Neural cell (in vitro differentiated cells): ENCODE data around the gene CMTM7. TPM values are rescaled to one million over a fixed set of nuclear protein-coding genes. Genes with fewer than 3 reads are reported as not detected.
"Not testable (repeated sequence)": the region's sequence is repeated elsewhere in the genome, so short reads cannot be mapped to it uniquely, and the experiment has no call there.

ENCODE experiments used
- H2AFZ ChIP-seq: fragments of 200-600, 300-800 bp; sonication (generic), shearing (Covaris generic); 2 replicates; pipeline ENCODE4 v1.6.0; 2014; ENCODE audit warnings: low read depth, mild to moderate bottlenecking, antibody characterized with exemption, low read length, moderate library complexity
- H3F3A ChIP-seq: fragments of 200-600 bp; shearing (Covaris generic); 2 replicates; pipeline ENCODE4 v1.6.1; 2016; ENCODE audit warnings: mild to moderate bottlenecking, moderate library complexity, mixed read lengths, antibody characterized with exemption, low read length; ENCODE audit not compliant: insufficient read depth, poor library complexity, severe bottlenecking
- H3K27ac ChIP-seq: fragments of 200-600, 300-800 bp; sonication (generic), shearing (Covaris generic); 2 replicates; pipeline ENCODE4 v1.5.1; 2014; ENCODE audit warnings: mild to moderate bottlenecking, low read length, moderate library complexity
- H3K27me3 ChIP-seq: fragments of 300-800, 200-600 bp; sonication (generic), shearing (Covaris generic); 2 replicates; pipeline ENCODE4 v1.6.0; 2014; ENCODE audit warnings: mild to moderate bottlenecking, low read depth, low read length, moderate library complexity; ENCODE audit not compliant: insufficient read depth
- H3K36me3 ChIP-seq: fragments of 300-800, 200-600 bp; sonication (generic), shearing (Covaris generic); 2 replicates; pipeline ENCODE4 v1.5.1; 2014; ENCODE audit warnings: mild to moderate bottlenecking, antibody characterized with exemption, low read length, moderate library complexity; ENCODE audit not compliant: insufficient read depth
- H3K4me2 ChIP-seq: fragments of 300-800, 200-600 bp; sonication (generic), shearing (Covaris generic); 2 replicates; pipeline ENCODE4 v1.6.0; 2014; ENCODE audit warnings: mild to moderate bottlenecking, low read length
- H3K4me3 ChIP-seq: fragments of 300-800, 200-600 bp; sonication (generic), shearing (Covaris generic); 2 replicates; pipeline ENCODE4 v1.5.1; 2014; ENCODE audit warnings: mild to moderate bottlenecking, low read length, moderate library complexity
- H3K79me2 ChIP-seq: fragments of 200-600 bp; shearing (Covaris generic); replicated peaks from 2 replicates; pipeline ENCODE4 v1.6.0; 2014; ENCODE audit warnings: mild to moderate bottlenecking, low read length, moderate library complexity; ENCODE audit not compliant: insufficient read depth
- H3K9ac ChIP-seq: fragments of 300-800, 200-600 bp; sonication (generic), shearing (Covaris generic); 2 replicates; pipeline ENCODE4 v1.6.1; 2016; ENCODE audit warnings: mild to moderate bottlenecking, low read length, mixed read lengths
- H3K9me2 ChIP-seq: fragments of 200-600 bp; shearing (Covaris generic); 2 replicates; pipeline ENCODE4 v1.6.1; 2016; ENCODE audit warnings: mild to moderate bottlenecking, low read length, mixed read lengths; ENCODE audit not compliant: insufficient read depth
- H3K9me3 ChIP-seq: fragments of 200-600, 300-800 bp; sonication (generic), shearing (Covaris generic); 2 replicates; pipeline ENCODE4 v1.6.1; 2016; ENCODE audit warnings: mild to moderate bottlenecking, mixed run types, low read length, moderate library complexity, mixed read lengths
- H4K20me1 ChIP-seq: fragments of 200-600 bp; shearing (Covaris generic); 2 replicates; pipeline ENCODE4 v1.6.1; 2016; ENCODE audit warnings: mild to moderate bottlenecking, mixed run types; ENCODE audit not compliant: insufficient read depth
- CTCF ChIP-seq: fragments of 450-650 bp; IDR thresholded peaks from 2 replicates; pipeline ENCODE4 v1.5.1; 2014; ENCODE audit warnings: antibody characterized with exemption, mild to moderate bottlenecking, moderate library complexity; ENCODE audit not compliant: poor library complexity, severe bottlenecking
- EZH2 ChIP-seq: fragments of 200-600, 300-800 bp; shearing (Covaris generic), sonication (generic); IDR thresholded peaks from 2 replicates; pipeline ENCODE4 v1.6.1; 2014; ENCODE audit warnings: antibody characterized with exemption, low read length, borderline replicate concordance, mild to moderate bottlenecking; ENCODE audit not compliant: insufficient read depth, poor library complexity, severe bottlenecking
- MXI1 ChIP-seq: fragments of 450-650 bp; conservative IDR thresholded peaks from 2 replicates; pipeline ENCODE4 v1.6.1; 2014; ENCODE audit warnings: antibody characterized with exemption, mild to moderate bottlenecking; ENCODE audit not compliant: poor library complexity, severe bottlenecking
- POLR2AphosphoS5 ChIP-seq: IDR thresholded peaks from 2 replicates; pipeline ENCODE4 v1.6.1; 2012
- RAD21 ChIP-seq: fragments of 450-650 bp; conservative IDR thresholded peaks from 2 replicates; pipeline ENCODE4 v1.6.1; 2014; ENCODE audit warnings: antibody characterized with exemption, mild to moderate bottlenecking, moderate library complexity
- REST ChIP-seq: IDR thresholded peaks from 2 replicates; pipeline ENCODE4 v1.6.1; 2012; ENCODE audit warnings: borderline replicate concordance
- SMC3 ChIP-seq: fragments of 450-650 bp; conservative IDR thresholded peaks from 2 replicates; pipeline ENCODE4 v1.6.1; 2014; ENCODE audit warnings: antibody characterized with exemption, mild to moderate bottlenecking, moderate library complexity; ENCODE audit not compliant: poor library complexity
- TAF1 ChIP-seq: IDR thresholded peaks from 2 replicates; pipeline ENCODE4 v1.6.1; 2012; ENCODE audit warnings: low read depth
- polyA plus RNA-seq: library from polyadenylated mRNA; depleted of rRNA; stranded (reverse); fragments of >200 nt; gene quantifications from 2 replicates; pipeline ENCODE4 v1.2.3, GENCODE V29; 2014

CMTM7 gene
- polyA plus RNA-seq, 1 donor from 2014 or later: 0.57 TPM

- Histone ChIP-seq H3K4me2 (no peak overlapping the region), H3K9ac (no peak overlapping the region), H3K9me3 (no peaks in the 10 kb centered on the region), H3K9me2 (no peaks in the 10 kb centered on the region), H3K36me3 (no peaks in the 10 kb centered on the region), H3K79me2 (no peaks in the 10 kb centered on the region), H3K27ac (no peak overlapping the region), H3F3A (no peaks in the 10 kb centered on the region), H3K4me3 (no peak overlapping the region), H4K20me1 (no peaks in the 10 kb centered on the region), H3K27me3 (no peaks in the 10 kb centered on the region), H2AFZ (no peak overlapping the region)
- TF ChIP-seq EZH2 (no peak), CTCF (no peak), MXI1 (no peak), RAD21 (no peak), REST (no peak)
Measured at GRCh38 chr3:32459450-32459849, 67.8 kb downstream of the CMTM7 start.

- Histone ChIP-seq H3K9ac (no peak overlapping the region), H3K4me2 (peak overlapping the region; percentile 58), H3K27ac (no peak overlapping the region), H3F3A (no peaks in the 10 kb centered on the region), H4K20me1 (no peaks in the 10 kb centered on the region), H3K27me3 (no peaks in the 10 kb centered on the region), H3K9me2 (no peaks in the 10 kb centered on the region), H3K36me3 (no peaks in the 10 kb centered on the region), H2AFZ (no peak overlapping the region), H3K9me3 (no peaks in the 10 kb centered on the region), H3K79me2 (no peaks in the 10 kb centered on the region), H3K4me3 (peak overlapping the region; percentile 54)
- TF ChIP-seq CTCF (no peak), REST (no peak), MXI1 (no peak), EZH2 (no peak), POLR2AphosphoS5 (no peak), TAF1 (no peak), SMC3 (no peak), RAD21 (peak; percentile 16)
Measured at GRCh38 chr3:32460031-32460749, 68.5 kb downstream of the CMTM7 start.

- H3F3A ChIP-seq, H3K9ac ChIP-seq, H3K36me3 ChIP-seq, H3K27me3 ChIP-seq, H3K9me3 ChIP-seq, H3K9me2 ChIP-seq, H2AFZ ChIP-seq, H3K79me2 ChIP-seq, H4K20me1 ChIP-seq, H3K27ac ChIP-seq: not testable (repeated sequence)
- Histone ChIP-seq H3K4me3 (peak overlapping the region; percentile 54), H3K4me2 (peak overlapping the region; percentile 58)
Measured at GRCh38 chr3:32460817-32461496, 69.3 kb downstream of the CMTM7 start.
